Uterus (tissue), 2 donors: ENCODE results near the gene HOXB8.

ENCODE experiments used
- CTCF ChIP-seq, 4 experiments: fragments of 200-600 bp in 2 of 4; fragments of 450-650 bp in 2 of 4; sonication (generic) in 2 of 4; IDR thresholded peaks; one replicate each; pipeline ENCODE4 v1.5.1; 2016 to 2019; ENCODE audit warnings: antibody characterized with exemption in 4 of 4, mild to moderate bottlenecking in 2 of 4, moderate library complexity in 1 of 4
- POLR2A ChIP-seq, 2 donors: fragments of 450-650 bp; IDR thresholded peaks; one replicate each; pipeline ENCODE4 v1.6.1; 2016; ENCODE audit warnings: antibody characterized with exemption in 2 of 2, mild to moderate bottlenecking in 1 of 2, moderate library complexity in 1 of 2

GRCh38 chr17:48579471-48579759, 35.7 kb downstream of the HOXB8 start:
- no peak for TF ChIP-seq CTCF (IDR thresholded peaks at IDR 0.05)
- no peak for TF ChIP-seq POLR2A (IDR thresholded peaks at IDR 0.05)
